HG03139 (cell line): ENCODE measurements around the gene KMT2E.
A peak's percentile ranks its signal among the peaks of the same experiment; 100 is the strongest.
"Not testable (repeated sequence)": the region's sequence is repeated elsewhere in the genome, so short reads cannot be mapped to it uniquely, and the experiment has no call there.

Source experiments
- ATAC-seq: cut with Tn5 transposase; IDR thresholded peaks from one replicate; pipeline ENCODE4 v1.9.1; 2021; ENCODE audit not compliant: unreplicated experiment

The KMT2E gene

GRCh38 chr7:104981672-104982037 lies 32.4 kb upstream of the KMT2E start:
- ATAC-seq: no peak

DNA sequence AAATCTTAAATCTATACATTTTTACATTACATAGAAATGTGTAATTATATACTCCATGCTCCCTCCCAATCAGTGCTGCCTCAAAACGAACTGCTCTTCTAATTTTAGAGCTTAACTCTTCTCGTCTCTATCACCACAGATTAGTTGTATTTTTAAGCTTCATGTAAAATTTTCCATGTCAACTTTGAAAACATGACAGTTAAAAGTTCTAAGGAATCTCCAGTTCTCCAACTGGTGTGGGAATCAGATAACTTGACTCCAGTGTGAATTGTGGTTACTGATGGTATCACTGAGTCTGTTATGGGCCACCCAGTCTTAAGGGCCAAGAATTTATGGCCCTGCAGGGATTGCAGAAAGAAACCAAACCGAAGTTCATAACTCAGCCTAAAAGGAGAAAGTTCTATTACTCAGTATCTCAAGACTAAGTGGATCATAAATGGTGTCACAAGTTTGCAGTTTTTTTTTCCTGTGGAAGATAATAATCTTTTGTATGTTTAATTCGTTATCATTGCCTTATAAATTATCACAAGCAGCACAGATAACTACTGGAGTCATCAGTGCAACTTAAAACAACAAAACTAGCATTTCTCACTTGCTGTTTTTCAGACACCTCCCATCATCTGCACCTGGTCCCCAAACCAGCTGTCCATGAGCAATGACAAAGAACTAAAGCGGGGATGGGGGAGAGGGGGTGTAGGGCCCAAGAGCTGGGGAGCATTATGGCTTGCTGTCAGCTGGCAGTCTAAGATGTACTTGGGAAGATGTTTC lies 31.5 kb upstream of the KMT2E start:
- ATAC-seq: no peak

GRCh38 chr7:104983076-104983577 lies 30.9 kb upstream of the KMT2E start:
- no peak for ATAC-seq

DNA sequence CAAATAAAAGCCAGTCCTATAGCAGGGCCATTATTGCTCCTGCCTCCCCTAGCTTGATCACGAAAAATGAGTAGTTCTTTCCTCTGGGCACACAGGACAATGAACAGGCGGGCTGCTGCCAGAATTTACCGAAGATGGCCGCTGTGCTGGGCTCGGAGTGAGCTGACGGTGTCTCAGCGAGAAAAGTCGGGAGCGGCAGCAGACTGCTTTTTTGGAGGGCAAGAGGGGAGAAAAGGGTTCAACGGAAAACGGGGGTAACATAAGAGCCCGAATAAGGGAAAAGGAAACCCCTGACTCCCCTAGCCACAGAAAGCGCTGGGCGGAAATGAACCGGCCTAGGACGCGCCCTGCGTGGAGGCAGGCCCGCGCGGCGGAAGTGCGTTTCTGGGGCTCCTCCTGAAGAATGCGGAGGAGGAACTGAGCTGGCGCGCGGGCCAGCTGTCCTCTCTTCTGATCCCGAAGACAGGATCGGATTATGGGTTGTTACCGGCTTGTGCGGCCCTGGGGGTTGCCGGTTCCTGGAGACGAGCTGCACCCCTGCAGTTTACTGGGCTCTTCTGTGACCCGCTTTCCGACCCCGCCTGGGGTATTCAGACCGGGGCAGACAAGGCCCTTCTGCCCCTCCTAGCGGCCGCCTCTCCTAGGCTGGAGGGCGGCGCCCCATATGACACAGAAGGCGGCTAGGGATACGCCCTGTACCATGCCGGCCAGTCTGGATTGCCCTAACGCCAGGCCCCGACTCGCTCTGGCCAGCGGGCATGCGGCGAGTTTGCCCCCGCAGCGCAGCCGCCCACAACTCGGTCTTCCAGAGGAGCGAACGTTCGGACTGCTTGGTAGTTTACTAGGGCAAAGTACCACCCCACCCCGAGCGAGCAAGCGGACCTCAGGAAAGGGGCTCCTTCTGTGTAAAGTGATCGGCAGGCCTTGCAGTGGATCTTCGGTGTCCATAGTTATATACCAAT lies 30.1 kb upstream of the KMT2E start:
- ATAC-seq: peak; percentile 92

DNA sequence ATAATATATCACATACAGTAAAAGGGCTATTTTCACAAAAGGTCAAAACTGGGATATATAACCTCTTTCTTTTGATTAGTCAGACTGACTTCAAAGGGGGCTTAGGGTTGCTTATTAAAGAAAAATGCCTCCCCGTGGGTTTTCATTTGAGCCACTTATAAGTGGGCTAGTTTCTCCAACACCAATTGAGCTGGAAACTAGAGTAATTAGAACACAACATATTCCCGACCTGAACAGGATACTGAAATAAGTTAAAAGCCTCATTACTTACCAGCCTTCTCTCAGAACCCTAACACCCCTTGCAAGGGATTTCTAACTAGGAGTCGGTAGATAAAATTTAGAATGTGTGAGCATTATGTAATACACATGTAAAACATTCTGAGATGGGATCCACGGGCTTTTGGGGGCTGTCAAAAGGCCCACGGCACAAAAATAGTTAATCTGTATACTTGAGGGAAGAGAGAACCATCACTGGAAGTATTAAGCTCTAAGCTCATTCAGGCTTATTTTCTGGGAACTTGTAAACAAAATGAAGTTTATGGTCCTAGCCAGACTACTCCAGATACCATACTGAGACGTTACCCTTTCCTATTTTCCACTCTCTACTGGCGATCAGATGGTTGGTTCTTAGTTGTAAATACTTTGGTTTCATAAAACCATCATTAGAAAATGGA lies 29.3 kb upstream of the KMT2E start:
- no peak for ATAC-seq

DNA sequence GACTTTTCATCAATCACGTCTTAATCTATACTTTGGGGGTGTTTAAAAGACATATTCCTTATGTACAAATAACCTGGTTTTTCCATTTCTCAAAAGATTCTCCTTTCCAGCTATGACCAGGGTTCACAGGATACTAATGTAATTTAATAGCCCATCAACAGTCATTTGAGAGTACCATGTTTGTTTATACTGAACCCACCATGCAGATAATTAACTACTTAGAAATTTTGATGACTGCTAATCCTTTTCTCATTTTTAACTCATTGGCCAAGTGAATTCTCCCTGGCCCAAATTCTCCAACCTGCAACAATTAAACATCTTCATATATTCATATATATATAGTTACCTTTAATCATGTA lies 28.8 kb upstream of the KMT2E start:
- no peak for ATAC-seq

- no peak for ATAC-seq
These were observed 27.3 kb upstream of the KMT2E start for GRCh38 chr7:104986628-104987259.

GRCh38 chr7:104987403-104987802 lies 26.6 kb upstream of the KMT2E start:
- not testable (repeated sequence) for ATAC-seq

GRCh38 chr7:104990983-104991382 lies 23.0 kb upstream of the KMT2E start:
- ATAC-seq: no peak

- no peak for ATAC-seq
These were observed 21.7 kb upstream of the KMT2E start for GRCh38 chr7:104992306-104992705.

DNA sequence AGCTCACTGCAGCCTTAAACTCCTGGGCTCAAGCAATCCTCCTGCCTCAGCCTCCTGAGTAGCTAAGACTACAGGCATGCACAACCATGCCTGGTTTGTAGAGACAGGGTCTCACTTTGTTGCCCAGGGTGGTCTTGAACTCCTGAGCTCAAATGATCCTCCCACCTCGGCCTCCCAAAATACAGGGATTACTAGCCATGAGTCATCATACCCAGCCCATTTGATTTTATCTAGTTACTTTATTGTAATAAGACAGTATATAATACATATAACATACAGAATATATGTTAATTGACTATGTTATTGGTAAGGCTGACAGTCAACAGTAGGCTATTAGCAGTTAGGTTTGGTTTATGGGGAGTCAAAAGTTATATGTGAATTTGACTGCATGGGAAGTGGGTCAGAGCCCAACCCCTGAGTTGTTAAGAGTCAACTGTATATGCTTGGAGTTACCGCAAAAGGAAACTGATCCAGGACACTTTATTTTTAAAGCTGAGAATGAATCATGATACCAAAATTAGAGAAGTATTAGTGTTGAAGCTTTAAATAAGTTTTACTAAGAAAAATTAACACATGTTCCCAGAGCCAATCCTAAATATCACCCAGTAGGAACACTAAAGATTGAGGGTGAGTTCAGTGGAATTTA lies 20.7 kb upstream of the KMT2E start:
- ATAC-seq: no peak

DNA sequence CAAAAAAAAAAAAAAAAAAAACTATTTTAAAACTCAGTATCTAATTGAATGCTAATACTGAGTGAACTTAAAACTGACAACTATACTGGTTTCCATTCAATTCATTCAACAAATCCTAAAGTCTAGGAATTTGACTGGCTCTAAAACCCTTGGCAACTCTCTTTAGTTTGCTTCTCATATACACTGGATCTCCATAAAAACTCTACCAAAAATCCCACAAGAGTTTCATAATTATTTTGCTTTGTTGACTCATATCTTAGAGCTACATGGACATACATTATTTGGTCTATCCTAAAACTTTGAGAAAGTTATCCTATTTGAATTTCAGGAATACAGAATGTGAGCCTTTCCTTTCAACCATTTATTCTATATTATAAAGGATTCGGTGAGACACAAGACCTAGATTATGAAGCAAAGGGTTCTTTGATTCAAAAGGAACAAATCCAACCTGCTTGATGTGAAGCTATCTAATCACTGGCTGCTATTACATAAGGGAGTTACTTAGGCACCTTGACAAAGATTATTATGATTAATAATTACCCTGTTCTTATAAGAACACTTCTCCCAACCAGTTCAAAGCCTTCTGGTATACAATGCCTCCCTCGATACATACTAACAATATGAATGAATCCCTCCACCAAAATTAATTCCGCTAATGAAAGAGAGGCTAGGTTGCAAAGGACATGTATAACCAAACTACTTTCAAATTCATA lies 15.8 kb upstream of the KMT2E start:
- no peak for ATAC-seq

- ATAC-seq: no peak
These were observed 13.8 kb upstream of the KMT2E start for GRCh38 chr7:105000200-105000599.

DNA sequence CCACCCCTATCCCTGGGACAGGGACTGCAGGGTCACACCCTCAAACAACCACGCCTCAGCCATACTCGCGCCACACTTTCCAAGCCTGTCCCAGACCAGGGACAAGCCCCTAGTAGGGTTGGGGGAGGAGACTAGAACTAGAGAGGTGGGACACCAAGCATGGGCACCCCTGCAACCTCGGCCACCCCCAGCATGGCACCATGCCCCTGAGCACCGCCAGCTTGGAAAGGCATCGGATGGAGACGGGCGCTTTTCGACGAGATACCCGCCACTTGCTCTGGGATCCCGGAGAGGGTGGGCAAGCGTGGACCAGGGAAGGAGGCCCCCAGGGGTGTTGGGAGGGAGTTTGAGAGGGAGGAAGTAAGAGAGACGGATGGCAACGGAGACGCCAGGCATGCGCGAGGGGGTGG lies 13.1 kb upstream of the KMT2E start:
- no peak for ATAC-seq

DNA sequence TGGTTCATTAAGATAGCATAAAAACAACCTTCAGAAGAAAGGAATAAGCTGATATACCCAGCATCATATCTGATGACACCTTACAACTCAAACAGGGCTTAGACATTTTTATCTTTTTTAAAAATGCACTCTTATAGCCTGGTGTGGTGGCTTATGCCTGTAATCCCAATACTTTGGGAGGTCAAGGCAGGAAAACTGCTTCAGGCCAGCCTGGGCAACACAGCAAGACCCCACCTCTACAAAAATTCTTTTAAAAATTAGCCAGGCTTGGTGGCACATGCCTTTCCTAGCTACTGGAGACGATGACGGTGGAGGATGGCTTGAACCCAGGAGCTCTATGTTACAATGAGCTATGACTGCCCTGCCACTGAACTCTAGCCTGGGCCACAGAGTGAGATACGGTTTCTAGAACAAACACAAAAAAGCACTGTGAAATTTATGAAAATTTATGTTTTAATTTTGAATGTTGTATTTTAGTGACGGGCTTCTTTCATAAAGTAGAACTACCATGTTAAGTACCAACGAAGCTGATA lies 12.3 kb upstream of the KMT2E start:
- no peak for ATAC-seq

DNA sequence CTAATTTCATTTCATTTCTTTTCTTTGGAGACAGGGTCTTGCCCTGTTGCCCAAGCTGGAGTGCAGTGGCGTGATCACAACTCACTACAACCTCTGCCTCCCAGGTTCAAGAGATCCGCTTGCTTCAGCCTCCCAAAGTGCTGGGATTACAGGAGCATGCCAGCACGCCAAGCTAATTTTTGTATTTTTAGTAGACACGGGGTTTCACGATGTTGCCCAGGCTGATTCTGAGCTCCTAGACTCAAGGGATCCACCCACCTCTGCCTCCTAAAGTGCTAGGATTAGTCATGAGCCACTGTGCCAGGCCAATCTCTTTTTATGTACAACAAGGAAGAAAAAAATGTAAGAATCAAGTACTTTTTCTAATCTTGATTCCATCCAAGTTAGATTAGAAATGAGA lies 10.7 kb upstream of the KMT2E start:
- ATAC-seq: no peak

DNA sequence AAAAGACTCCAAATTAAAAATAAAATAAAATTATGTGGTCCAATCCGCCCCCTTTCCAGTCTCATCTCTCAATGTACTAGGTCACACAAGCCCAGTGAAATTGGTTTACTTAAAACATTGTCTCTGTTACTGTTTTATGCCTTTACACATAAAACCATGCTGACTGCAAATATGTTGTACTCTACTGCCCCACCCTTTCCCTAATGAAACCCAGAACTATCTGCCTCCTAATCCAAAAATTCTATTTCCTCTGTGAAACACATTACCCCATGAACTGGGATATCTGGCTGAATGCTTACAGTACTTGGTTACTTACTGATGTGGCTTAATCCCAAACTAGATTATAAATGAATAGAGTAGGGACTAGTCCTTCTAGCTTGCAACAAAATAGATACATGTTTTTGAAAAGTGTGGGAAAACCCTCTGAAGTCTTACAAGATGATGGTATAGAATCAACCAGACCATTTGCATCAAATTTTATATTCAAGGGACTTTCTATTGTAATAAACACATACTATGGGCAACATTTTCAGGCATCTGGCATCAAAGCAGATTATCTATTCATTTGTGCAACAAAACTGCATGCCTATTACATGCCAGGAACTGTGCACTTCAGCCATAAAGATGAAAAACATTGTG lies 10.0 kb upstream of the KMT2E start:
- ATAC-seq: no peak

DNA sequence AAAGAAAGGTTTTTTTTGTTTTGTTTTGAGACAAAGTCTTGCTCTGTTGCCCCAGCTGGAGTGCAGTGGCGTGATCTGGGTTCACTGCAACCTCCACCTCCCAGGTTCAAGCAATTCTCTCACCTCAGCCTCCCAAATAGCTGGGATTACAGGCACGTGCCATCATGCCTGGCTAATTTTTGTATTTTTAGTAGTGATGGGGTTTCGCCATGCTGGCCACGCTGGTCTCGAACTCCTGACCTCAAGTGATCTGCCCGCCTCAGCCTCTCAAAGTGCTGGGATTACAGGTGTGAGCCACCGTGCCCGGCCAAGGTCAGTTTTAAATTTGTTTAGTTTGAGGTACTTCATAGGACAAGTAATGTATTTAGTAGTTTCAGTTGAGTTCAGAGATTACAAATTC lies 9.0 kb upstream of the KMT2E start:
- ATAC-seq: not testable (repeated sequence)

GRCh38 chr7:105005486-105005885 lies 8.5 kb upstream of the KMT2E start:
- ATAC-seq: not testable (repeated sequence)
